GM18499 (cell line): ENCODE data around the gene PGD.
"Not testable (repeated sequence)": the region's sequence is repeated elsewhere in the genome, so short reads cannot be mapped to it uniquely, and the experiment has no call there.

Experiments
- ATAC-seq: cut with Tn5 transposase; IDR thresholded peaks from one replicate; pipeline ENCODE4 v1.9.1; 2021; ENCODE audit warnings: moderate number of reproducible peaks; ENCODE audit not compliant: insufficient read depth, unreplicated experiment

The PGD gene

DNA sequence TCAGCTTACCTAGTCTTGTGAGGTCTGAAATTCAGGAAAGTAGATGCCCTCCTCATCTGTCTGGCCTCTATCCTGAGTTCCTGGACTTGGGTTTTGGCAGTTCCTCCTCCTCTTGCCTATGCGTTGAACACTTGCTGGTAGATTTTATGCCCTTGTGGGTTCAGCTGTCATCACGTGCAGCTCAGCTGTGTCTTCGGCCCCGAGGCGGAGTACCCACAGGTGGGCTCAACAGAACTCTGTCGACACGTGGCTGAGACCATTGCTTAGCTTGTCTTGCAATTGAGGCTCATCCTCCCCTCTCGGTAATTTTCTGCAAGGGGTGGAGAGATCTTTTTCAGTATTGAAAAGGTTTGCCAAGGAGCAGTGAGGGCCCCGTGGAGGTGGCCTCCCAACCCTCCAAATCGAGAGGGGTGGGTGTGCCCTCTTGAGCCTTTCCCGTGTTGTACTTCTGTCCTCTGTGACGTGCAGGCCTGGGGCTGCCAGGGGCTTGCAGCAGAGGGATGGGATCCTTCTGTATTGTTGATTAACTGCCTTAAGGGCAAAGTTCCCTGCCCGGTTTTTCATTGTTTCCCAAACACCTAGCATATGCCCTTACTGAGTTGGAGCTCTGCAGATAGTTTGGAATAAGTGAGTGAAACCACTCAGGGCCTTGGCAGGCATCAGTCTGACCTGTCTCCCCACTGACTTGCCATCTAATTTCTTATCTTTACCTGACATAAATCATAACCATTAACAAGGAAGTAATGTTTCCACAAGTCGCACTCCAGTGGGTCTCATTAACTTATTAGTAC is 34.2 kb downstream of the PGD start:
- no peak for ATAC-seq

DNA sequence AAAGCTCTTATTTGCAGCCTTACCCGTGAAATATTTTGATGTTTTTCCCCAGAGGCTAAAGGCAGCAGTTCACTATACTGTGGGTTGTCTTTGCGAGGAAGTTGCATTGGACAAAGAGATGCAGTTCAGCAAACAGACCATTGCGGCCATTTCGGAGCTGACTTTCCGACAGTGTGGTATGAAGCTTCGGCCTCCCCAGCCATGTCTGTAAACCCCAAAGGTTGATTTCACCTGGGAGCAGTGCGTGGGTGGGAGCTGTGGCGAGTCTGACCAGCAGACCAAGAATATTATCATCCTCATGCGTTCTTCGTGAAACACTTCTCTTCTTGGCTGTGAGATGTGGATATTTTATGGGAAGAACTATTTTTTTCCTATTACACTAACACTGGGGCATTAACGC is 34.9 kb downstream of the PGD start:
- ATAC-seq = no peak

DNA sequence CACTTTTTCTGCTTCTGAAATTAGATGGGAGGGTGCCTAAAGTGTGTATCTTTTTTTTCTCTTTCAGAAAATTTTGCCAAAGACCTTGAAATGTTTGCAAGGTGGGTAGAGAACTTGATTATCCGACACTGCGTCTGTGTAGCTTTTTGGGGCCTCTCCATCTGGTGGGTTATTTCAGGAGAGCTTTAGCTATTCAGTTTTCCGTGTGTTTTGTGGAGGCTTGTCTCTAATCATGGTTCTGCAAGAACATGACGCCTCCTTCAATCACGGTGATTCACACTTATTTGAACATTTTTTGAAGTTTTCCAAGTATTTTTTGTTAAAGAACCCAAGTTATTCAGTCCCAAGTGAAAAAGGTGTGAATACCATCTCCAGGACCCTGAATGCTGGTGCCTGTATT is 35.7 kb downstream of the PGD start:
- no peak for ATAC-seq

DNA sequence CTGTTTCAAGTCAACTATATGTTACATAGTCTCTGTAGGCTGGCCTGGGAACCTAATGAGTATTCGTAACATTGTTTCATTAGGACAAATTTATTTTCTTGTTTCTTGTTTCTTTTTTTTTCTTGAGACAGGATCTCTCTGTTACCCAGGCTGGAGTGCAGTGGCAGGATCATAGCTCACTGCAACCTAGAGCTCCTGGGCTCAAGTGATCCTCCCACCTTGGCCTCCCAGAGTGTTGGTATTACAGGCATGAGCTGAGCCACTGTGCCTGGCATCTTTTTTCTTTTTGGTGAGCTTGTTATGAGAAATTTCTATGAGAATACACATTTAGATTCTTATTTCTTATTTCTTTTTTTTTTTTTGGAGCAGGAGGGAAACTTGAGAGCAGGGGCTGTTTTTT is 38.2 kb downstream of the PGD start:
- no peak for ATAC-seq

DNA sequence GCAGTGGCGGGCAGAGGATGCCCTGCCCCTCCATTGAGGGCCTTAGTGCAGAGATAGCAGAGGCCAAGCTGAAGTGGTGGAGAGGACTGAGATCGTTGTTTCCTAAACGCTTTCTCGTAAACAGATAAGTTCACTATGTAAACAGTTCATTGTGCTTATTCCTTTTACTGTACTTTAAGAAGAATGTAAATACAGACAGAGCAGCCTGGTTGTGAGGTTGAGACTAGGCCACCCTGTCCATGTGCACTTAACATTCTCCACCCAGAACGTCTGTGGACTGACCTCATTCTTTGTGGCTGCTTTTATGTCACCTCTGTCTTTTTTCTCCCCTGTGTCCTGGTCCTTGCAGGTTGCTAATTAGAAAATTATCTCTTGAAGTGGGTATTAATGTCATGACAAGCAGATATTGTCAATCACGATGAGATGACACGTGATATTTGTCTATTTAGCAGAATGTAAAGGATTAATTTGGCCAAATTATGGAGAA is 39.9 kb downstream of the PGD start:
- no peak for ATAC-seq

DNA sequence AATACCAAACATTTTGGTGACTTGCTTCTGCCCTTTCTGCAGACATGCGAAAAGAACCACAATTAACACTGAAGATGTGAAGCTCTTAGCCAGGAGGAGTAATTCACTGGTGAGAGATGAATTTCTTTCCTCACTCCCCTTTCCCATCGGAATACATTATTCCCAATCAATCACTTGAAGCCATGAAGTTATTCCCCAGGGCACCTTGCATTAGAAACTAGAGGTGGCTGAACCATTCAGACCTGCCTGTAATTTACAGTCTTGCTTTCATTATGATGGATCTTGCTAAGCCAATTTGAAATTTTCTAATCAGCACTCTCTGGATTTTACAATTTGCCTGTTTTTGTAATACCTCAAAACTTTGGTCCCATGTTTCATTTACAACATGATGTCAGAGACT is 41.4 kb downstream of the PGD start:
- ATAC-seq = no peak

DNA sequence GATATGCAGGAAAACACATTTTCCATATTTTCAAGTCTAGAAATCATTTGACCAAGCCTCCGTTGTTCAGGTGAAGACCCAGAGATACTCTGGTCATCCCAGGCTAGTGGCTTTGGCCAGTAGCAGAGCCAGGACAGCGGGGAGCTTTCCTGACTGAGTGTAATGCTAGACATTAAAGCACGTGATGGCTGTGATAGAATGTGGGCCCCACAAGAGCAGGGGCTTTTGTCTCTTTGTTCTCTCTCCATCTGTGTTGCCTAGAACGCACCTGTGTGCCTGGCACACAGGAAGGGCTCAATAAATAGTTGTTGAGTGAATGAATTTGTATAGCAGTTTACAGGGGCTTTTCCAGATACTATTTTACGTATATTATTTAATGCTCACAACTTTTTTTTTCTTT is 41.9 kb downstream of the PGD start:
- ATAC-seq = no peak

DNA sequence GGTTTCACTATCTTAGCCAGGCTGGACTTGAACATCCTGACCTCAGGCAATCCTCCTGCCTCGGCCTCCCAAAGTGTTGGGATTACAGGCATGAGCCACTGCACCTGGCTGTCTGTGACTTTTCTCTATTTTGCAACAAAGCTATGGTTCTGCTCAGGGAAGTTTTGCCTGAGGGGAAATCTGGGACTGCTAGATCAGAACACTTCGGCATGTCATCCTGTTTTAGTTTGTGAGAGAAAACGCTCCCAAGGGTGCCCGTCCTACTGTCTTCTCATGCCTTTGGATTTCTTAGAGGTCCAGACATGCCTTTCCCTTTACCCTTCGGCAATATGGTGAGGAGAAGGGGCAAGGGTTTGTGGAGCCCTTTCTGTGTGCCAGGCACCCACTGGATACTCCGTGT is 45.4 kb downstream of the PGD start:
- no peak for ATAC-seq

DNA sequence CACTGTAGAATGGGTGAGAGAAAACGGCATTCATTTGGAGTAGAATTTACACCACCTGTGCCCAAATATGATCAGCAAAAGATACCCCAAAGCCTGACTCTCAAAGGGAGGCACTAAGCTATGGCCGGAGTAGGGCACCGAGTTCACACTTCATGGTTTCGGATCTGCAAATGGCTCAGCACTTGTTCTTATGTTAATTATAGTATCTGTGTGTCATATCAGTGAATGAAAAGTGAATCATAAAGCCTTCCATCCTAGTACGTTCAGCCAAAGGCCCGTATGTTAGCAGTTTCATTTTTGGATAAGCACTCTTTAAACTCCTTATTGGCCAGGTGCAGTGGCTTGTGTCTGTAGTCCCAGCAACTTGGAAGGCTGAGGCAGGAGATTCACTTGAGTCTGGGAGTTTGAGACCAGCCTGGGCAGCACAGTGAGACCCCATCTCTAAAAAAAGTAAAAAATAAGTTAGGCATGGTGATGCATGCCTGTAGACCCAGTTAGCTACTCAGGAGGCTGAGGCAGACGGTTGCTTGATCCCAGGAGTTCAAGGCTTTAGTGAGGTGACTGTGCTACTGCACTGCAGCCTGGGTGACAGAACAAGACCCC is 46.0 kb downstream of the PGD start:
- ATAC-seq = no peak

DNA sequence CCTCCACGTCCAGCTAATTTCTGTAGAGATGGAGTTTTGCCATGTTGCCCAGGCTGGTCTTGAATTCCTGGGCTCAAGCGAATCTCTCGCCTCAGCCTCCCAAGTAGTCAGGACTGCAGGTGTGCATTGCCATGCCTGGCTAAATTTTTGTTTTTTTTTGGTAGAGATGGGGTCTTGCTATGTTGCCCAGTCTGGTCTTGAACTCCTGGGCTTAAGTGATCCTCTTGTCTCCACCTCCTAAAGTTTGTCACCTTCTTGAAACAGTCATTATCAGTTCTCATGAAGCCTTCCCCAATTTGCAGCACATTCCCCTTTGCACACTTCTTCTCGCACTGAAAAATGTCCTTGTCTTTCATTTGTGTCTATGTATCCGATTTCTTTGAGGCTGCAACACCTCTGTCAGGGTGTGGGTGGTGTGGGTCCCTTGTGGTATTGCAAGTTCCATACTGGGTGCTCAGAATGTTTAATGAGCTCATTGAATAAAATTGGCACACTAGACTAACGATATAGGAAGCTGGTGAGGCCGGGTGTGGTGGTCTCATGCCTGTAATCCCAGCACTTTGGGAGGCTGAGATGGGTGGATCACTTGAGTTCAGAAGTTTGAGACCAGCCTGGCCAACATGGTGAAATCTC is 48.0 kb downstream of the PGD start:
- no peak for ATAC-seq

DNA sequence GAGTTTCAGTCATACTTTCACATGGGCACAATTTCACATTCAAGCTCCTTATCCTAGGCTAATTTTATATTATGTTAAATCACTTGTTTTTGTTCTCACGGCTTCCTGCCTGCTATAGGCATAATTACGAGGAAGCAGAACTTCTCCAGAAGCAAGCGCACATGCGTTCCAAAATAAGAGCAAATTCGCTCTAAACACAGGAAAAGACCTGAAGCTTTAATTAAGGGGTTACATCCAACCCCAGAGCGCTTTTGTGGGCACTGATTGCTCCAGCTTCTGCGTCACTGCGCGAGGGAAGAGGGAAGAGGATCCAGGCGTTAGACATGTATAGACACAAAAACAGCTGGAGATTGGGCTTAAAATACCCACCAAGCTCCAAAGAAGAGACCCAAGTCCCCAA is 50.9 kb downstream of the PGD start, which contains the start of gene CORT:
Gene CORT (plus strand): TSS at position 281 of the 400 bp plus-strand sequence. CDS start 193 bp downstream, outside the sequence.
- ATAC-seq = no peak

DNA sequence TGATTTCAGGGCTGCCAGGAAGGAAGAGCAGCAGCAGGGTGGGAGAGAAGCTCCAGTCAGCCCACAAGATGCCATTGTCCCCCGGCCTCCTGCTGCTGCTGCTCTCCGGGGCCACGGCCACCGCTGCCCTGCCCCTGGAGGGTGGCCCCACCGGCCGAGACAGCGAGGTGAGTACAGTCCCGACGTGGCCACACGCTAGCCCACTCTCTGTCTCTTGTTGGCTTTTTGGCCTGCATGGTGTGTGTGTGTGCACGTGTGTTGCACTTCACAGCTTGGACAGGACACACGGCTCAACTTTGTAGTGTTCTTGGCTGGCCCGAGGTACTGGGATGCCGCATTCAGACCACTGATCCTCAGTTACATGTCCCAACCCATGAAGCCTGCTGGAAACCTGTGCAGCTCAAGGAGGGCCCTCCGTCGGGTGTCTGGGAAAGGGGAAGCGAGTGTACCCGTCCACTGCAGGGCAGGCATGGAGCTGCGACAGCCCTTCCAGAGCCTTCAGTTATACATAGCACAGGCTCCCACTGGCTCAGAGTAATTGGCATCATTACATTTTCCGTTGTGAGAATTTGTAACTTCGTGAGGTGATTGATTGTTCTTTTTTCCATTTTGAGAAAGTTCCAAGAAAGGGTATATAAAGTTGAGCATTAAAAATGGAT is 51.4 kb downstream of the PGD start:
- no peak for ATAC-seq

DNA sequence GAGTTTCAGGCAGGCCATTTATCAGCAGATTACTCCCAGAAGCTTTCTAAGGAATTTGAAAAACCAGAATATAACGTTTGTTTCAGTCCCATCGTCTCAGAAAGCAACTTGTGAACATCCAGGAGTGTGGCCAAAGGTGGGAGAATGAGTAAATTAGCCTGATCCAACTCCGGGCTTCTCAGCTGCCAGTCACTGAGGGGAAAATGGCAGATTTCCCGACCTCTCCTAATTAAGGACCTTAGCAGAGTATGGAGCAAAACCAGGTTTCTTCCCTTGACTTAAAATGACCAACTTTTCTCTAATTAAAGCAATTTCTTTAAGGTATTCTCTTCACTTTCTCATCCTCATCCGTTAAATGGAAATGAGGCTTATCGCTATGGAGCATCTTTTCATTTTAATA is 52.0 kb downstream of the PGD start:
- ATAC-seq = no peak

DNA sequence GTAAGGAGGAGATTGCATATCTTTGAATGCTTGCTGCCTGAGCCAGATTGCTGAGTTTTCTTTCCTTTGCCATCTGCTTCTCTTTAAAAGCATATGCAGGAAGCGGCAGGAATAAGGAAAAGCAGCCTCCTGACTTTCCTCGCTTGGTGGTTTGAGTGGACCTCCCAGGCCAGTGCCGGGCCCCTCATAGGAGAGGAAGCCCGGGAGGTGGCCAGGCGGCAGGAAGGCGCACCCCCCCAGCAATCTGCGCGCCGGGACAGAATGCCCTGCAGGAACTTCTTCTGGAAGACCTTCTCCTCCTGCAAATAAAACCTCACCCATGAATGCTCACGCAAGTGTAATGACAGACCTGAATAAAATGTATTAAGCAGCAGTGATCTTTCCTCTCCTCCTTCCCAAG is 52.4 kb downstream of the PGD start:
- no peak for ATAC-seq

DNA sequence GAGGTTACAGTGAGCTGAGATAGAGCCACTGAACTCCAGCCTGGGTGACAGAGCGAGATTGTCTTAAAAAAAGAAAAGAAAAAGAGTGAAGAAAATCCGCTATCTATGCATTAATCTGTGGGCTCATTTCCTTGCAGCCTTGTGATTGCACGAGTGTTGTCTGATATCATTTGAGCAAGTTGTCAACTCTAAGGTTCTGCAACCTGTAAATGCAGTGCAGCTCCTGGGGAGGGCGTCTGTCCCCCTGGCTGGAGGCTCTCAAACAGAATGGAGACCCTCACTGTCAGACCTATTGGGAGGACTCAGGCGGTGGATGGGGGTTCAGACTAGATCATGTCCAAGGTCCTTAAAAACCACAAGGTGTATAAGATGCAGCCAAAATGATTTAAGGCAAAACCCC is 57.2 kb downstream of the PGD start:
- ATAC-seq = no peak

DNA sequence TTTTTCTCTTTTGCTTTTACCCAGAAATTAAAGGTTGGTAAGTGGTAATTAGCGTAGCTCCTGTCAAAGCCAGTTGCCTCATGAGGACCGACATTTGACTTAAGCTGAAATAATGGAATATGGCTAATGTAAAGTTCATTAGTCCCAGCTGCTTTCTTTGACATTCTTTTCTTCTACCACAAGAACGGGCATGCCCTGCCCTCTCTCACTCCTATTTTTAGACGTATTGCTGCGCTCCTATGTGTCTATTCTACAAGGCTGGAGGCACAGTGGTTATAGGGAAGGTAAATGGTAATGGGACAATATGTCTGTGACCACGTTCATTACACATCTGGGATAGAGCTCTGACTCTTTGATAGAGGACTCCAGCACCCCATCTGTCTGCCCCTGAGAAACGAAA is 57.8 kb downstream of the PGD start:
- no peak for ATAC-seq

DNA sequence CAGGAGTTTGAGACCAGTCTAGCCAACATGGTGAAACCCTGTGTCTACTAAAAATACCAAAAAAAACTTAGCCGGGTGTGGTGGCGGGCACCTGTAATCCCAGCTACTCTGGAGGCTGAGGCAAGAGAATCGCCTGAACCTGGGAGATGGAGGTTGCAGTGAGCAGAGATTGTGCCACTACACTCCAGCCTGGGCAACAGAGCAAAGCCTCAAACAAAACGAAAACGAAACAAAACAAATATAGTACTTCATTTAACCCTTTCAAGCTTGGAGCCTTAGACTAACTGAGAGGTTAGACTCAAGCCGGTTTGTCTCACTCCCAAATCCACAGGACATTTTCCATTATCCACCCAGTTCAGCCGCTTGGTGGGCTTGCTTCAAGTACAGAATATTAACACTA is 58.6 kb downstream of the PGD start:
- ATAC-seq = not testable (repeated sequence)

DNA sequence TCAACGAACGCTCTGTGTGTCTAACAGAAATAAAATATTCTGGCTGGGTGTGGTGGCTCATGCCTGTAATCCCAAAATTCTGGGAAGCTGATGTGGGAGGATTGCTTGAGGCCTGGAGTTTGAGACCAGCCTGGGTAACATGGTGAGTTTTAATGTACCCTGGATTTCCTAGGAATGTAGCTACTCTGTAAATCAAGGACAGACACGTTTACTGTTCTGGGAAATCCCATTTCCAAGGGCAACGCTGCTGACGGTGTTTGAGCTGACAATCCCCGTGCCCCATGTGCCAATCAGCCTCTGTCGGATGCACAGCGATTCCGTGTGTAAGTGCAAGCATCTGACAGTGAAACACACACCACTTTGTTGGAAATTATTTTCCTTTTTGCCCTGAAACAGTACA is 59.0 kb downstream of the PGD start:
- ATAC-seq = no peak

DNA sequence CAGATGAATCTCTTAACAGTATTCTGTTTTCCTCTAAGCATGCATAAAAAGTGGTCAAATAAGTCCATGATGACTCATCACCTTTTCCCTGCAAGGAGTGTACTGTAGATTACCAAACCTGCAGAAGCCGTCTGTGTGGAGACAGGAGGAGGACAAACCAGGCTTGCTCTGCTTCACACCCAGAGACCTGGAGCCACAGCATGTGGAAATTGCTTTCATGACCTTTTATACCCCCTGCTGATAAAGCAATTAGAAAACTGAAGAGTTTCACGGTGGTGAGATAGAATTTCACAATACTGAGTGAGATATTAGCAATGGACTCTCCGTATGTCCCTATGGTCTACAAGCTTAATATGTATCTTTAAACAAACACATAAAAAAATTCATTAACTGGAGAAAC is 60.3 kb downstream of the PGD start:
- no peak for ATAC-seq

DNA sequence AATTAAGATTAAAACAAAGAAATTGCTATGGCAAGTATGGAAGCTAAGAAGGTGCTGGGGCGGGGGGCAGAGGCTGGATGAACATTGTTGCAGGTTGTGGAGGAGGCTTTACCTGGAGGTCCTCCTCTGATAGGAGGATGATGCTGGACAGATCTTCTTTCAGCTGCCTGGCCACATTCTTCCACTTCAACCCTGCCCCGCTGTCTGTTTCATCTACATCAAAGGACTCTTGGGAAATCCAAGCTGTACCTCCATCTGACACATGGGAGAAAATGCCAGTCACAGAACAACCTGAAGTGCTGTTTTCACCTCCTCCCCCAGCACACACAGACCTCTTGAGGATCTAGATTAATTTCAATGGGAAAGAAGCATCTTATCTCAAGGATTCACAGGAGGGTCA is 68.2 kb downstream of the PGD start:
- no peak for ATAC-seq

DNA sequence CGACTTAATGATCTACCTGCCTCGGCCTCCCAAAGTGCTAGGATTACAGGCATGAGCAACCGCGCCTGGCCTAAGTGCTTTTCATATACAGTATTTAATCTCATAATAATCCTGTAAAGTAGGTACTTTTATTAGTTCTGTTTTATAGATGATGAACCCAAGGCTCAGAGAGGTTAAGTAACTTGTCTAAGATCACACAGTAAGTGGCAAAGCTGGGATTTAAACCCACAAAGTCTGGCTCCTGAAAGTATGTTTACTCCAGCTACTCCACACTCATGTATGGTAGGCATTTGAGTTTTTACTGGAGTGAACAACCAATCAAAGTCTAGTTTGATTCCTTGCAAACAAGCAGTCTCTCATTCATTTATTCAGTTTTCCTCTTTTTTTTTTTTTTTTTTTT is 71.2 kb downstream of the PGD start:
- no peak for ATAC-seq
